ENCODE measurements around the gene ANO10. TPM values are rescaled to one million over a fixed set of nuclear protein-coding genes. Genes with fewer than 3 reads are reported as not detected.

Gene ANO10
- total RNA-seq, 2 donors from 2014 or later, result 83.8 to 112 TPM

DNA sequence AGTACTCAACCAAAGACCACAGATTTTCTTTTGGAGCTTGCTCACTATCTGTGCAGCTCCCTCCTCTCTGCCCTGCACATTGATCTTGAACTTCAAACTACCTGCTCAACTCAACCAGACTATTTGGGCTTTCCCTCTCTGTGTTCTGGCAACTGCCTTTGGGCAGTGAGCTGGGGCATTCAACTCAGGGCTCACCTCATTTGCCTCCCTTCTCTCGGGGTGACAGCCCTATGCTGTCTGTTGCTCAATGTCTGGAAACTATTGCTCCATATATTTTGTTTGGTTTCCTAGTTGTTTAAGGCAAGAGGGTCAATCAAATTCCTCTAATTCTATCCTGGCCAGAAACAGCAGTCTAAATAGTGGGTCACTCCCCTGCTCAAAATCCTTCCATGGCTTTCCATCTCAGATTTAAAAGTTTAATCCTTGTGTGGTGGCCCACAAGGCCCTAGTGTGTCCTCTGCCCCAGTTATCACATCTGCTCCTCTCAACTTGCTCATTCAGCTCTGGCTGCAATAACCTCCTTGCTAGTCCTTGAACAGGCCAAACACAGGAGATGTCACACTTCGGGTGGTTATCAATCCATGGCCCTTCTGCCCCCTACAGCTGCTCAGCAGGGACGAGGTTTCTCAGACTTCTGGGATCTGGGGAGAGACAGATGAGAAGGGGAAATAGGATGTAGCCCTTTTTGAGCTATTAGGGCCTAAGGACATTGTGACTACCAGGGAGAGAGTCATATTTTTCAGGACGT lies 267.7 kb downstream of the ANO10 start:
- TF ChIP-seq, protein P1, sequence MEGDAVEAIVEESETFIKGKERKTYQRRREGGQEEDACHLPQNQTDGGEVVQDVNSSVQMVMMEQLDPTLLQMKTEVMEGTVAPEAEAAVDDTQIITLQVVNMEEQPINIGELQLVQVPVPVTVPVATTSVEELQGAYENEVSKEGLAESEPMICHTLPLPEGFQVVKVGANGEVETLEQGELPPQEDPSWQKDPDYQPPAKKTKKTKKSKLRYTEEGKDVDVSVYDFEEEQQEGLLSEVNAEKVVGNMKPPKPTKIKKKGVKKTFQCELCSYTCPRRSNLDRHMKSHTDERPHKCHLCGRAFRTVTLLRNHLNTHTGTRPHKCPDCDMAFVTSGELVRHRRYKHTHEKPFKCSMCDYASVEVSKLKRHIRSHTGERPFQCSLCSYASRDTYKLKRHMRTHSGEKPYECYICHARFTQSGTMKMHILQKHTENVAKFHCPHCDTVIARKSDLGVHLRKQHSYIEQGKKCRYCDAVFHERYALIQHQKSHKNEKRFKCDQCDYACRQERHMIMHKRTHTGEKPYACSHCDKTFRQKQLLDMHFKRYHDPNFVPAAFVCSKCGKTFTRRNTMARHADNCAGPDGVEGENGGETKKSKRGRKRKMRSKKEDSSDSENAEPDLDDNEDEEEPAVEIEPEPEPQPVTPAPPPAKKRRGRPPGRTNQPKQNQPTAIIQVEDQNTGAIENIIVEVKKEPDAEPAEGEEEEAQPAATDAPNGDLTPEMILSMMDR (conservative IDR thresholded peaks at IDR 0.05), result no peak
- 80 to 91% methylated on average over 1 to 4 of the region's 4 CpGs for WGBS, 2 experiments (ENCODE audit: insufficient coverage in 1 of 2, insufficient read length in 1 of 2)
- Histone ChIP-seq H3K27me3 (ENCODE audit: control insufficient read depth, insufficient read depth, low read length, poor library complexity, severe bottlenecking) (no peaks in the 10 kb centered on the region), H3K4me1 (ENCODE audit: control insufficient read depth, insufficient read depth, low read length) (no peaks in the 10 kb centered on the region), H3K36me3 (ENCODE audit: control insufficient read depth, insufficient read depth, low read length) (peaks cover 9% of the 10 kb centered on the region), H3K4me3 (ENCODE audit: low read length) (no peak overlapping the region), H3K9me3 (ENCODE audit: control insufficient read depth, low read length) (peaks cover 13% of the 10 kb centered on the region), H3K9ac (ENCODE audit: extremely low read depth, low read length, poor library complexity, severe bottlenecking) (no peak overlapping the region), H3K27ac (ENCODE audit: low read depth, low read length) (no peak overlapping the region)
- H3K36me3 Mint-ChIP-seq (ENCODE audit: low read depth), result peaks cover 11% of the 10 kb centered on the region
- DNase-seq, result no peak
- no peak overlapping the region for H3K4me3 Mint-ChIP-seq
- no peak overlapping the region for H3K27ac Mint-ChIP-seq
- peaks cover 12% of the 10 kb centered on the region for H3K9me3 Mint-ChIP-seq
- peaks cover 6% of the 10 kb centered on the region for H3K4me1 Mint-ChIP-seq
- H3K27me3 Mint-ChIP-seq (ENCODE audit: insufficient read depth), result peaks cover 17% of the 10 kb centered on the region

DNA sequence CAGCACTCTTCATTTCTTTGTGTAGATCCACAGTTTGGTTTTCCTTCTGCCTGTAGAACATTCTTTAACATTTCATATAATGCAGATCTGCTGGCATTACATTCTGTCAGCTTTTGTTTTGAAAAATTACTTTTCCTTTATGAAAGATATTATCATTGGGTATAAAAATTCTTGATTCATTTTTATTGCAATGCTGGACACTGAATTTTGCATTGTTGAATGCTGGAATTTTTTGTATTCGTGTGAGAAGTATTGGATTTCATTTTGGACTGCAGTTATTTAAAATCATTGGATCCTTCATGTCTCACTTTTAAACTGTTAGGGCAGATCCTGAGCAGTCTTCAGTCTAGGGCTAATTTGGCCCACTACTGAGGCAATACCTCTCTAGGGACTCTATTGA lies 268.4 kb downstream of the ANO10 start:
- H3K9me3 Mint-ChIP-seq, result peaks cover 12% of the 10 kb centered on the region

DNA sequence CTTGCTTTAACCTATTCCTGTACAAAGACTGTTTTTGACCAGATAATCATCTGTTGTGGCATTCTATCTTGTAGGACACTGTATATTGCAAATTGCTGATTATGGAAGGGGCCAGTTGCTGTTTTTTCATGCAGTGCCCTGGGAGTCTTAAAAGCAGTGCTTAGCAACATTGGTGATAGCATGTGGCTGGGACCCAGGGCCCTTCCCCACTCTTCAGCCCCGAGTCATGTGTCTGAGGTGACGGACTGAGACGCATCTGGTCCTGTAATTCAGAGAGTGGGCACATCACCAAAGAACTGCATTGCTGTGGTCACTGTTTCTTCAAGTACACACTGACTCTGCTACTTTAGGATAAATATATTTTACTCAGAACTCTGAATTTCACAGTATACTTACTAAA lies 272.1 kb downstream of the ANO10 start:
- no peak overlapping the region for H3K4me3 ChIP-seq (ENCODE audit: low read length)
- TF ChIP-seq, protein P1 (conservative IDR thresholded peaks at IDR 0.05), result no peak
- DNase-seq, result no peak
- Mint-ChIP-seq H3K27ac (no peak overlapping the region), H3K36me3 (ENCODE audit: low read depth) (peaks cover 37% of the 10 kb centered on the region), H3K9me3 (peaks cover 1% of the 10 kb centered on the region), H3K27me3 (ENCODE audit: insufficient read depth) (no peaks in the 10 kb centered on the region), H3K4me1 (peaks cover 6% of the 10 kb centered on the region), H3K4me3 (no peak overlapping the region)
- no peaks in the 10 kb centered on the region for H3K27me3 ChIP-seq (ENCODE audit: control insufficient read depth, insufficient read depth, low read length, poor library complexity, severe bottlenecking)
- no peak overlapping the region for H3K27ac ChIP-seq (ENCODE audit: low read depth, low read length)
- WGBS, 2 experiments (ENCODE audit: insufficient coverage in 1 of 2, insufficient read length in 1 of 2), result 98 to 100% methylated on average over 3 of the region's 3 CpGs
- no peak overlapping the region for H3K9ac ChIP-seq (ENCODE audit: extremely low read depth, low read length, poor library complexity, severe bottlenecking)
- H3K4me1 ChIP-seq (ENCODE audit: control insufficient read depth, insufficient read depth, low read length), result no peaks in the 10 kb centered on the region
- peaks cover 37% of the 10 kb centered on the region for H3K36me3 ChIP-seq (ENCODE audit: control insufficient read depth, insufficient read depth, low read length)
- H3K9me3 ChIP-seq (ENCODE audit: control insufficient read depth, low read length), result peaks cover 6% of the 10 kb centered on the region

More for the DNA sequence above, 268.4 kb downstream of the ANO10 start:
- Mint-ChIP-seq H3K36me3 (ENCODE audit: low read depth) (peaks cover 18% of the 10 kb centered on the region), H3K4me3 (no peak overlapping the region), H3K27me3 (ENCODE audit: insufficient read depth) (peaks cover 17% of the 10 kb centered on the region), H3K4me1 (peaks cover 6% of the 10 kb centered on the region), H3K27ac (no peak overlapping the region)
- Histone ChIP-seq H3K36me3 (ENCODE audit: control insufficient read depth, insufficient read depth, low read length) (peaks cover 16% of the 10 kb centered on the region), H3K4me1 (ENCODE audit: control insufficient read depth, insufficient read depth, low read length) (no peaks in the 10 kb centered on the region), H3K27ac (ENCODE audit: low read depth, low read length) (no peak overlapping the region), H3K27me3 (ENCODE audit: control insufficient read depth, insufficient read depth, low read length, poor library complexity, severe bottlenecking) (no peaks in the 10 kb centered on the region), H3K4me3 (ENCODE audit: low read length) (no peak overlapping the region), H3K9ac (ENCODE audit: extremely low read depth, low read length, poor library complexity, severe bottlenecking) (no peak overlapping the region), H3K9me3 (ENCODE audit: control insufficient read depth, low read length) (peaks cover 13% of the 10 kb centered on the region)
- DNase-seq, result no peak
- TF ChIP-seq, protein P1 (conservative IDR thresholded peaks at IDR 0.05), result no peak
- WGBS, 2 experiments (ENCODE audit: insufficient coverage in 1 of 2, insufficient read length in 1 of 2), result 94% methylated on average over 1 of the region's 1 CpG; no CpG with 5 or more reads in 1 of the 2 experiments
